Suprapubic skin (tissue), 4 donors: ENCODE data around the gene NOA1. TPM values are rescaled to one million over a fixed set of nuclear protein-coding genes. Genes with fewer than 3 reads are reported as not detected.

Experiments used
- DNase-seq, 2 donors: peaks; one replicate each; pipeline ENCODE4 v3.0.0-alpha.2; 2019; ENCODE audit warnings: low spot score in 2 of 2
- H3K27ac ChIP-seq: fragments of 200-600 bp; sonication (generic); one replicate; pipeline ENCODE4 v1.5.1; 2019
- H3K27me3 ChIP-seq: fragments of 200-600 bp; sonication (generic); one replicate; pipeline ENCODE4 v1.5.1; 2019
- H3K36me3 ChIP-seq: fragments of 200-600 bp; sonication (generic); one replicate; pipeline ENCODE4 v1.5.1; 2019
- H3K4me1 ChIP-seq: fragments of 200-600 bp; sonication (generic); one replicate; pipeline ENCODE4 v1.5.1; 2019
- H3K4me3 ChIP-seq: fragments of 200-600 bp; sonication (generic); one replicate; pipeline ENCODE4 v1.5.1; 2019; ENCODE audit warnings: mild to moderate bottlenecking
- H3K9me3 ChIP-seq: fragments of 200-600 bp; sonication (generic); one replicate; pipeline ENCODE4 v1.5.1; 2019
- EP300 ChIP-seq: sonication (generic); formaldehyde crosslinking; IDR thresholded peaks from one replicate; pipeline ENCODE4 v1.6.1; 2017; ENCODE audit warnings: antibody characterized with exemption
- POLR2A ChIP-seq, 2 donors: fragments of 450-650 bp; IDR thresholded peaks; one replicate each; pipeline ENCODE4 v1.6.1; 2017; ENCODE audit warnings: antibody characterized with exemption in 2 of 2, mild to moderate bottlenecking in 2 of 2, moderate library complexity in 2 of 2
- POLR2AphosphoS5 ChIP-seq, 3 donors: sonication (generic); formaldehyde crosslinking; IDR thresholded peaks; one replicate each; pipeline ENCODE4 v1.6.1; 2017; ENCODE audit warnings: antibody characterized with exemption in 3 of 3
- WGBS: methylation state at CpG from one replicate; pipeline ENCODE4 v1.1.5; 2018; 5-methylcytosine and 5-hydroxymethylcytosine counted together
- total RNA-seq, 4 donors: library from RNA; depleted of rRNA; stranded (reverse); fragments of >200 nt; gene quantifications; one replicate each; pipeline ENCODE4 v1.1.0, GENCODE V29; 2016
- TF ChIP-seq, protein P1 (sequence below), 2 donors: fragments of 200-600 bp in 1 of 2; fragments of 450-650 bp in 1 of 2; sonication (generic) in 1 of 2; IDR thresholded peaks; one replicate each; pipeline ENCODE4 v1.5.1; 2016 to 2019; ENCODE audit warnings: antibody characterized with exemption in 2 of 2, mild to moderate bottlenecking in 1 of 2, moderate library complexity in 1 of 2

NOA1 gene
- total RNA-seq, 4 donors from 2014 or later = 26.8 to 32.3 (median 30.1) TPM

GRCh38 chr4:56973336-56973735 lies 4.1 kb downstream of the NOA1 start:
- peaks cover 59% of the 10 kb centered on the region for H3K36me3 ChIP-seq

GRCh38 chr4:56972809-56973208 lies 4.6 kb downstream of the NOA1 start:
- peaks cover 4% of the 10 kb centered on the region for H3K9me3 ChIP-seq
- DNase-seq = no peak
- TF ChIP-seq EP300 (no peak), POLR2AphosphoS5 (IDR thresholded peaks at IDR 0.05) (no peak), POLR2A (IDR thresholded peaks at IDR 0.05) (no peak)
- TF ChIP-seq, protein P1, sequence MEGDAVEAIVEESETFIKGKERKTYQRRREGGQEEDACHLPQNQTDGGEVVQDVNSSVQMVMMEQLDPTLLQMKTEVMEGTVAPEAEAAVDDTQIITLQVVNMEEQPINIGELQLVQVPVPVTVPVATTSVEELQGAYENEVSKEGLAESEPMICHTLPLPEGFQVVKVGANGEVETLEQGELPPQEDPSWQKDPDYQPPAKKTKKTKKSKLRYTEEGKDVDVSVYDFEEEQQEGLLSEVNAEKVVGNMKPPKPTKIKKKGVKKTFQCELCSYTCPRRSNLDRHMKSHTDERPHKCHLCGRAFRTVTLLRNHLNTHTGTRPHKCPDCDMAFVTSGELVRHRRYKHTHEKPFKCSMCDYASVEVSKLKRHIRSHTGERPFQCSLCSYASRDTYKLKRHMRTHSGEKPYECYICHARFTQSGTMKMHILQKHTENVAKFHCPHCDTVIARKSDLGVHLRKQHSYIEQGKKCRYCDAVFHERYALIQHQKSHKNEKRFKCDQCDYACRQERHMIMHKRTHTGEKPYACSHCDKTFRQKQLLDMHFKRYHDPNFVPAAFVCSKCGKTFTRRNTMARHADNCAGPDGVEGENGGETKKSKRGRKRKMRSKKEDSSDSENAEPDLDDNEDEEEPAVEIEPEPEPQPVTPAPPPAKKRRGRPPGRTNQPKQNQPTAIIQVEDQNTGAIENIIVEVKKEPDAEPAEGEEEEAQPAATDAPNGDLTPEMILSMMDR (IDR thresholded peaks at IDR 0.05) = no peak
- H3K4me1 ChIP-seq = peaks cover 21% of the 10 kb centered on the region
- no peak overlapping the region for H3K27ac ChIP-seq
- peaks cover 61% of the 10 kb centered on the region for H3K36me3 ChIP-seq
- H3K27me3 ChIP-seq = no peaks in the 10 kb centered on the region
- no peak overlapping the region for H3K4me3 ChIP-seq

More at GRCh38 chr4:56973336-56973735, 4.1 kb downstream of the NOA1 start:
- WGBS = 95% methylated on average over 3 of the region's 3 CpGs
- TF ChIP-seq POLR2A (IDR thresholded peaks at IDR 0.05) (no peak), EP300 (no peak), POLR2AphosphoS5 (IDR thresholded peaks at IDR 0.05) (no peak)
- TF ChIP-seq, protein P1 (IDR thresholded peaks at IDR 0.05) = no peak
- H3K9me3 ChIP-seq = peaks cover 4% of the 10 kb centered on the region
- no peak overlapping the region for H3K27ac ChIP-seq
- H3K27me3 ChIP-seq = no peaks in the 10 kb centered on the region
- peaks cover 25% of the 10 kb centered on the region for H3K4me1 ChIP-seq
- no peak for DNase-seq
- no peak overlapping the region for H3K4me3 ChIP-seq

GRCh38 chr4:56972389-56972788 lies 5.0 kb downstream of the NOA1 start:
- 100% methylated on average over 2 of the region's 2 CpGs for WGBS
- no peak overlapping the region for H3K4me3 ChIP-seq
- H3K27ac ChIP-seq = no peak overlapping the region
- peaks cover 4% of the 10 kb centered on the region for H3K9me3 ChIP-seq
- TF ChIP-seq EP300 (no peak), POLR2AphosphoS5 (IDR thresholded peaks at IDR 0.05) (no peak), POLR2A (IDR thresholded peaks at IDR 0.05) (no peak)
- TF ChIP-seq, protein P1 (IDR thresholded peaks at IDR 0.05) = no peak
- DNase-seq = no peak
- H3K4me1 ChIP-seq = peaks cover 21% of the 10 kb centered on the region
- H3K27me3 ChIP-seq = no peaks in the 10 kb centered on the region
- H3K36me3 ChIP-seq = peaks cover 64% of the 10 kb centered on the region

DNA sequence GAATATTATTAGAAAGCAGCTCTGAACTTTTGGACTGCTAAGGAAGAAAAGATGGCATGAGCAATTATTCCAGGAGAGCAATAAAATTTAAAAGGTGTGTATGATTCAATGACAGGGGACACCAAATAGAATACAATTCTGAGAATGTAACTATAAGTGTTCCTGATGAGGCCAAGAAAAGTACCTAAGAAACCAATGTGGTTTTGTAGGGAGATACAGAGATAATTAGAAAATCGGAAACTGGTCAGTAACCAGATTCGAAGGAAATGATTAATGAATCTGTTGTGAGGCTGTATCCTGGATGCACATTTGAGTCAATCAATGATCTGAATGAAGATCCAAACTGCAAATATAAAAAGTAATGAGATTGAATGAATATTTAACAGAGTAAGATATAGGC lies 6.0 kb downstream of the NOA1 start:
- Histone ChIP-seq H3K27ac (no peak overlapping the region), H3K9me3 (peaks cover 4% of the 10 kb centered on the region), H3K4me3 (no peak overlapping the region), H3K27me3 (no peaks in the 10 kb centered on the region), H3K36me3 (peaks cover 71% of the 10 kb centered on the region), H3K4me1 (peaks cover 19% of the 10 kb centered on the region)
- DNase-seq = no peak
- TF ChIP-seq EP300 (no peak), POLR2AphosphoS5 (IDR thresholded peaks at IDR 0.05) (no peak)
- TF ChIP-seq, protein P1 (IDR thresholded peaks at IDR 0.05) = no peak
- 83% methylated on average over 2 of the region's 2 CpGs for WGBS

GRCh38 chr4:56961107-56961500 lies 16.3 kb downstream of the NOA1 start:
- Histone ChIP-seq H3K4me1 (peaks cover 13% of the 10 kb centered on the region), H3K27me3 (no peaks in the 10 kb centered on the region), H3K4me3 (no peak overlapping the region), H3K27ac (no peak overlapping the region), H3K36me3 (peaks cover 49% of the 10 kb centered on the region), H3K9me3 (no peaks in the 10 kb centered on the region)
- DNase-seq = no peak
- TF ChIP-seq EP300 (no peak), POLR2AphosphoS5 (IDR thresholded peaks at IDR 0.05) (no peak), POLR2A (IDR thresholded peaks at IDR 0.05) (no peak)
- TF ChIP-seq, protein P1 (IDR thresholded peaks at IDR 0.05) = no peak
- 98% methylated on average over 2 of the region's 2 CpGs for WGBS
